ENCODE measurements around the gene SNCAIP.

DNA sequence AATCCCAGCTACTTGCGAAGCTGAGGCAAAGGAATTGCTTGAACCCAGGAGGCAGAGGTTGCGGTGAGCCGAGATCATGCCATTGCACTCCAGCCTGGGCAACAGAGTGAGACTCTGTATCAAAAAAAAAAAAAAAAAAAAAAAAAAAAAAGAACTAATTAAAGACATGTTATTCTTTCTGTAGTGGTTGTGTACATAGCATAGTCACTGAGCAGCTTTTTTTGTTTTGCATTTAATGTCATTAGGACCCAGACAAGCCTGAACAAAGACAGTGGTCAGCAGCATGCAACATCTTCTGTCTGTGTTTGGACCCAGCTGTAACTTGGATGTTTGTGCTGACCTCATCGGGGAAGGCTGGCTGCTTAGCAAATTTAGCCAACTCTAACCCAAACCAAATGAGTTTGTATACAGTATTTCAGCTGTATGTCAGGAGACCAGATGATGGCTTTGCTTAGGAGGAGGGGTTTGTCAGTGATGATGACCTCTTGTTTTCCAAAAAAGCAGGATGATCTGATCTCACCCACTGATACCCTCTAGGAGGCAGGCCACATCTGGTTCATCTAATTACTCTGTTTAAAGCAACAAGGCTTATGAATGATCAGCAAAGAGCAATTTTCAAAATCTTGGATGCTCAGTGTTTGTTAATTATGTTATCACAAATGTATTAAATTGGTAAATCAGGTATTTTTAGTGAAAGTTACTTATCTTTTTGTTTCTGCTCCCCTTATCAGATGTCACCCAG is 39.5 kb downstream of the SNCAIP start:
- no peak for TF ChIP-seq CTCF (IDR thresholded peaks at IDR 0.05; ENCODE audit: insufficient read depth, low read length, poor library complexity, severe bottlenecking)
- no peak for TF ChIP-seq EZH2phosphoT487 (conservative IDR thresholded peaks at IDR 0.05; ENCODE audit: low read length)
